HCT116 (cell line): ENCODE data around the gene CRISPLD2. TPM values are rescaled to one million over a fixed set of nuclear protein-coding genes. Genes with fewer than 3 reads are reported as not detected.

Source experiments
- ATAC-seq: fragments of 200-7000 bp; cut with Tn5 transposase; 2 replicates; pipeline ENCODE4 v1.9.1; 2020; ENCODE audit warnings: mild to moderate bottlenecking, moderate library complexity
- BruUV-seq: library from RNA; stranded (reverse); fragments of 400-500 nt; replicated peaks from 2 replicates; lab custom pipeline; 2021; lab: Mats Ljungman, UMichigan
- CTCF ChIA-PET: fragments of 300-600 bp; sonication (Branson Sonifier 250); formaldehyde crosslinking; loops from one replicate; lab custom pipeline; 2021; ENCODE audit warnings: antibody characterized with exemption; lab: Charles Lee
- POLR2A ChIA-PET: fragments of 300-600, 350-600 bp; sonication (Branson Sonifier 250); formaldehyde crosslinking; loops from one replicate; lab custom pipeline; 2021; ENCODE audit warnings: antibody characterized with exemption; lab: Charles Lee
- RAD21 ChIA-PET, 2 experiments: fragments of 300-600 bp; sonication (Branson Sonifier 250); formaldehyde crosslinking; loops; one replicate each; lab custom pipeline; 2023; ENCODE audit warnings: low total read pairs in 2 of 2; ENCODE audit not compliant: uncharacterized antibody in 2 of 2, unreplicated experiment in 2 of 2, low non-redundant PET in 1 of 2; lab: Charles Lee
- DNase-seq: peaks from one replicate; pipeline ENCODE4 v3.0.0-alpha.2; 2010; ENCODE audit warnings: low read depth, low spot score
- H2AFZ ChIP-seq: fragments of 200-600 bp; shearing (Covaris generic), sonication (generic); 2 replicates; pipeline ENCODE4 v1.6.1; 2017; ENCODE audit warnings: low read depth, mixed run types, mixed read lengths, antibody characterized with exemption, low read length; ENCODE audit not compliant: poor library complexity, severe bottlenecking
- H3K27ac ChIP-seq: 2 replicates; pipeline ENCODE4 v1.5.1; 2012; ENCODE audit warnings: low read depth, low read length
- H3K27me3 ChIP-seq: fragments of 200-600 bp; sonication (generic); 2 replicates; pipeline ENCODE4 v1.6.1; 2016; ENCODE audit warnings: mixed run types, low read length, mixed read lengths; ENCODE audit not compliant: insufficient read depth
- H3K36me3 ChIP-seq, 2 experiments: fragments of 200-500 bp in 1 of 2; fragments of 200-600 bp in 1 of 2; sonication (Bioruptor generic) in 1 of 2; sonication (generic) in 1 of 2; 2 replicates each; pipeline versions ENCODE4 v1.5.1 to v1.6.1; 2014 to 2016; ENCODE audit warnings: low read length in 2 of 2, inconsistent platforms in 1 of 2, mixed read lengths in 1 of 2, mixed run types in 1 of 2; ENCODE audit not compliant: insufficient read depth in 2 of 2, control insufficient read depth in 1 of 2
- H3K4me1 ChIP-seq, 2 experiments: fragments of 200-600 bp in 1 of 2; sonication (generic) in 1 of 2; 2 replicates each; pipeline versions ENCODE4 v1.5.1 to v1.6.1; 2012 to 2017; ENCODE audit warnings: low read length in 2 of 2, inconsistent platforms in 1 of 2, mild to moderate bottlenecking in 1 of 2, mixed read lengths in 1 of 2, mixed run types in 1 of 2, moderate library complexity in 1 of 2; ENCODE audit not compliant: insufficient read depth in 2 of 2, control insufficient read depth in 1 of 2
- H3K4me2 ChIP-seq: fragments of 200-600 bp; sonication (generic); 2 replicates; pipeline ENCODE4 v1.6.1; 2017; ENCODE audit warnings: mixed run types, low read length, mixed read lengths
- H3K4me3 ChIP-seq, 2 experiments: fragments of 200-600 bp in 1 of 2; sonication (generic) in 1 of 2; replicated peaks in 1 of 2; 2 replicates each; pipeline ENCODE4 v1.5.1; 2011 to 2016; ENCODE audit warnings: low read length in 2 of 2, control low read depth in 1 of 2, low read depth in 1 of 2, mild to moderate bottlenecking in 1 of 2, mixed read lengths in 1 of 2, mixed run types in 1 of 2
- H3K79me2 ChIP-seq: fragments of 200-600 bp; sonication (generic); 2 replicates; pipeline ENCODE4 v1.6.1; 2017; ENCODE audit warnings: mild to moderate bottlenecking, mixed run types, low read length, moderate library complexity, mixed read lengths; ENCODE audit not compliant: insufficient read depth
- H3K9ac ChIP-seq: fragments of 200-600 bp; sonication (generic); 2 replicates; pipeline ENCODE4 v1.6.1; 2016; ENCODE audit warnings: low read length, mixed read lengths
- H3K9me2 ChIP-seq: fragments of 200-600 bp; sonication (generic), shearing (Covaris generic); 2 replicates; pipeline ENCODE4 v1.6.1; 2017; ENCODE audit warnings: mixed run types, mild to moderate bottlenecking, moderate library complexity; ENCODE audit not compliant: insufficient read depth
- H3K9me3 ChIP-seq, 2 experiments: fragments of 200-500 bp in 1 of 2; fragments of 200-600 bp in 1 of 2; sonication (Bioruptor generic) in 1 of 2; sonication (generic) in 1 of 2; 2 replicates each; pipeline ENCODE4 v1.6.1; 2014 to 2017; ENCODE audit warnings: low read length in 2 of 2, mixed read lengths in 2 of 2, inconsistent platforms in 1 of 2, low read depth in 1 of 2, mild to moderate bottlenecking in 1 of 2, mixed run types in 1 of 2, moderate library complexity in 1 of 2; ENCODE audit not compliant: control insufficient read depth in 1 of 2, insufficient read depth in 1 of 2
- H4K20me1 ChIP-seq: fragments of 200-600 bp; sonication (generic), shearing (Covaris generic); 2 replicates; pipeline ENCODE4 v1.6.1; 2017; ENCODE audit warnings: mixed run types, mild to moderate bottlenecking, moderate library complexity; ENCODE audit not compliant: insufficient read depth
- CBX3 ChIP-seq: IDR thresholded peaks from 2 replicates; pipeline ENCODE4 v1.6.1; 2012; ENCODE audit warnings: low read depth
- CTCF ChIP-seq, 3 experiments: fragments of 200-600 bp in 1 of 3; sonication (generic) in 1 of 3; IDR thresholded peaks in 2 of 3; conservative IDR thresholded peaks in 1 of 3; 2 replicates each; pipeline ENCODE4 v1.5.1; 2012 to 2017; ENCODE audit warnings: low read depth in 2 of 3, low read length in 2 of 3, antibody characterized with exemption in 1 of 3, borderline replicate concordance in 1 of 3, control low read depth in 1 of 3, mild to moderate bottlenecking in 1 of 3, mixed read lengths in 1 of 3, mixed run types in 1 of 3, moderate library complexity in 1 of 3; ENCODE audit not compliant: insufficient read depth in 1 of 3
- EGR1 ChIP-seq: IDR thresholded peaks from 2 replicates; pipeline ENCODE4 v1.6.1; 2012; ENCODE audit warnings: low read depth
- ELF1 ChIP-seq: IDR thresholded peaks from 2 replicates; pipeline ENCODE4 v1.6.1; 2012; ENCODE audit warnings: low read depth, borderline replicate concordance
- RAD21 ChIP-seq: IDR thresholded peaks from 2 replicates; pipeline ENCODE4 v1.6.1; 2012; ENCODE audit warnings: low read depth, mild to moderate bottlenecking
- SIN3A ChIP-seq: IDR thresholded peaks from 2 replicates; pipeline ENCODE4 v1.6.1; 2012; ENCODE audit warnings: low read depth
- SP1 ChIP-seq: IDR thresholded peaks from 2 replicates; pipeline ENCODE4 v1.6.1; 2012; ENCODE audit warnings: low read depth
- YY1 ChIP-seq: IDR thresholded peaks from 2 replicates; pipeline ENCODE4 v1.6.1; 2011; ENCODE audit warnings: low read length, low read depth, moderate library complexity, mild to moderate bottlenecking; ENCODE audit not compliant: insufficient replicate concordance; ENCODE audit errors: extremely low read depth
- intact Hi-C: fragments of 100-400 bp; cut with micrococcal nuclease; formaldehyde crosslinking; loops from 2 replicates; pipeline ENCODE4 v1.10.0; 2022
- total RNA-seq: library from RNA; stranded (reverse); gene quantifications from one replicate; pipeline ENCODE4 v1.2.1, GENCODE V29; 2021; ENCODE audit not compliant: unreplicated experiment
- TF ChIP-seq, protein P1 (sequence below): IDR thresholded peaks from 2 replicates; pipeline ENCODE4 v1.6.1; 2012
- TF ChIP-seq, protein P2 (sequence below): IDR thresholded peaks from 2 replicates; pipeline ENCODE4 v1.6.1; 2012; ENCODE audit warnings: low read depth

CRISPLD2 gene
- total RNA-seq, 1 experiment from 2014 or later: 4.6 TPM

DNA sequence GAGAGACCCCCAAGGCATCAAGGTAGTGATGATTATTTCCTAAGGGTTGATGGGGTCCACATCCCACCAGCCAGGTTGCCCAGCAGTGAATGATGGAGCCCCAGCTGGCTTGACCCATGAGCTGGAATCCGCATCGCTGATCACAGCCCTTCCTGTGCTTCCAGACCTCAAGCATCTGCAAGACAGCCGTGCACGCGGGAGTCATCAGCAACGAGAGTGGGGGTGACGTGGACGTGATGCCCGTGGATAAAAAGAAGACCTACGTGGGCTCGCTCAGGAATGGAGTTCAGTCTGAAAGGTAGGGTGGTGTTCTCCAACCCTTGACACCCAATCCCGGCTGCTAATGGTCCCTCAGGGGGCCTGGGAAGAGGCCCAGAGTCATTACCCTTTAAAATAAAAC lies 69.3 kb downstream of the CRISPLD2 start:
- H4K20me1 ChIP-seq: no peaks in the 10 kb centered on the region
- no TSS peak for BruUV-seq
- H3K9me2 ChIP-seq: no peaks in the 10 kb centered on the region
- H3K9me3 ChIP-seq: no peaks in the 10 kb centered on the region
- H3K79me2 ChIP-seq: no peaks in the 10 kb centered on the region
- peaks cover 0 to 9% of the 10 kb centered on the region in 2 experiments; a peak in 1 of 4 replicates for H3K4me1 ChIP-seq
- ChIA-PET RAD21 (interaction anchor here in 1 of 2 experiments (0.6 kb wide), 1 partner anchor 136 kb away, joined by 3 read pairs; no protein-coding TSS in a partner anchor), POLR2A (no interaction called here), CTCF (no interaction called here)
- no peaks in the 10 kb centered on the region for H3K27me3 ChIP-seq
- H2AFZ ChIP-seq: no peak overlapping the region
- intact Hi-C loops: no loop called here
- no peak overlapping the region for H3K9ac ChIP-seq
- DNase-seq: no peak
- H3K36me3 ChIP-seq: no peaks in the 10 kb centered on the region
- H3K4me3 ChIP-seq: no peak overlapping the region
- no peak overlapping the region for H3K4me2 ChIP-seq
- H3K27ac ChIP-seq: no peak overlapping the region
- TF ChIP-seq ELF1 (no peak), YY1 (no peak), CBX3 (no peak), SIN3A (no peak), SP1 (no peak), EGR1 (no peak), CTCF (IDR thresholded peaks at IDR 0.05 in 2 of 3, conservative IDR thresholded peaks at IDR 0.05 in 1 of 3; ENCODE audit: borderline replicate concordance in 1 of 3, insufficient read depth in 1 of 3, low read depth in 2 of 3, low read length in 2 of 3) (no peak), RAD21 (no peak)
- TF ChIP-seq, protein P1, sequence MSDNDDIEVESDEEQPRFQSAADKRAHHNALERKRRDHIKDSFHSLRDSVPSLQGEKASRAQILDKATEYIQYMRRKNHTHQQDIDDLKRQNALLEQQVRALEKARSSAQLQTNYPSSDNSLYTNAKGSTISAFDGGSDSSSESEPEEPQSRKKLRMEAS: no peak
- TF ChIP-seq, protein P2, sequence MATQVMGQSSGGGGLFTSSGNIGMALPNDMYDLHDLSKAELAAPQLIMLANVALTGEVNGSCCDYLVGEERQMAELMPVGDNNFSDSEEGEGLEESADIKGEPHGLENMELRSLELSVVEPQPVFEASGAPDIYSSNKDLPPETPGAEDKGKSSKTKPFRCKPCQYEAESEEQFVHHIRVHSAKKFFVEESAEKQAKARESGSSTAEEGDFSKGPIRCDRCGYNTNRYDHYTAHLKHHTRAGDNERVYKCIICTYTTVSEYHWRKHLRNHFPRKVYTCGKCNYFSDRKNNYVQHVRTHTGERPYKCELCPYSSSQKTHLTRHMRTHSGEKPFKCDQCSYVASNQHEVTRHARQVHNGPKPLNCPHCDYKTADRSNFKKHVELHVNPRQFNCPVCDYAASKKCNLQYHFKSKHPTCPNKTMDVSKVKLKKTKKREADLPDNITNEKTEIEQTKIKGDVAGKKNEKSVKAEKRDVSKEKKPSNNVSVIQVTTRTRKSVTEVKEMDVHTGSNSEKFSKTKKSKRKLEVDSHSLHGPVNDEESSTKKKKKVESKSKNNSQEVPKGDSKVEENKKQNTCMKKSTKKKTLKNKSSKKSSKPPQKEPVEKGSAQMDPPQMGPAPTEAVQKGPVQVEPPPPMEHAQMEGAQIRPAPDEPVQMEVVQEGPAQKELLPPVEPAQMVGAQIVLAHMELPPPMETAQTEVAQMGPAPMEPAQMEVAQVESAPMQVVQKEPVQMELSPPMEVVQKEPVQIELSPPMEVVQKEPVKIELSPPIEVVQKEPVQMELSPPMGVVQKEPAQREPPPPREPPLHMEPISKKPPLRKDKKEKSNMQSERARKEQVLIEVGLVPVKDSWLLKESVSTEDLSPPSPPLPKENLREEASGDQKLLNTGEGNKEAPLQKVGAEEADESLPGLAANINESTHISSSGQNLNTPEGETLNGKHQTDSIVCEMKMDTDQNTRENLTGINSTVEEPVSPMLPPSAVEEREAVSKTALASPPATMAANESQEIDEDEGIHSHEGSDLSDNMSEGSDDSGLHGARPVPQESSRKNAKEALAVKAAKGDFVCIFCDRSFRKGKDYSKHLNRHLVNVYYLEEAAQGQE: no peak
- no peak for ATAC-seq
